Spleen (tissue), 7 donors: ENCODE data around the gene DNAJA3.

Source experiments
- CTCF ChIP-seq, 11 experiments: fragments of 200-600 bp in 7 of 11; fragments of 450-650 bp in 4 of 11; sonication (generic) in 4 of 11; IDR thresholded peaks in 8 of 11; conservative IDR thresholded peaks in 3 of 11; 1 replicate in 7 of 11; 2 replicates in 4 of 11; pipeline versions ENCODE4 v1.4.0 to v1.8.0; 2016 to 2021; ENCODE audit warnings: antibody characterized with exemption in 11 of 11, inconsistent platforms in 4 of 11, mild to moderate bottlenecking in 1 of 11
- POLR2A ChIP-seq, 3 donors: fragments of 450-650 bp; IDR thresholded peaks; one replicate each; pipeline ENCODE4 v1.5.1; 2017; ENCODE audit warnings: antibody characterized with exemption in 3 of 3, mild to moderate bottlenecking in 1 of 3
- POLR2AphosphoS5 ChIP-seq, 3 donors: sonication (generic); formaldehyde crosslinking; IDR thresholded peaks; one replicate each; pipeline ENCODE4 v1.5.1; 2017; ENCODE audit warnings: antibody characterized with exemption in 3 of 3
- donor health status: DM: no; HTN: no; CAD: no; lungs with moderate emphysema.
- donor health status: DM: no; HTN: no; CAD: no.
- donor health status: DM: no; HTN: no; CAD: no.

- TF ChIP-seq CTCF (IDR thresholded peaks at IDR 0.05 in 8 of 11, conservative IDR thresholded peaks at IDR 0.05 in 3 of 11) = no peak
- TF ChIP-seq POLR2AphosphoS5 (IDR thresholded peaks at IDR 0.05) = no peak
- TF ChIP-seq POLR2A (IDR thresholded peaks at IDR 0.05) = no peak
Observed at GRCh38 chr16:4489030-4489429, 63.4 kb downstream of the DNAJA3 start.
